Measurements from ENCODE around the gene CYS1.

GRCh38 chr2:10045561-10046355 lies 34.5 kb downstream of the CYS1 start:
- no peak for TF ChIP-seq JUN (CRISPR knock-in tag; IDR thresholded peaks at IDR 0.05)
- no peak for TF ChIP-seq TP53 (CRISPR knock-in tag; IDR thresholded peaks at IDR 0.05)
- TF ChIP-seq CTCF (IDR thresholded peaks at IDR 0.05) = no peak
- TF ChIP-seq HMGXB4 (CRISPR knock-in tag; IDR thresholded peaks at IDR 0.05) = no peak
- TF ChIP-seq E2F5 (CRISPR knock-in tag; IDR thresholded peaks at IDR 0.05) = no peak
- TF ChIP-seq KAT7 (CRISPR knock-in tag; IDR thresholded peaks at IDR 0.05; ENCODE audit: borderline replicate concordance) = no peak
- TF ChIP-seq CREB1 (CRISPR knock-in tag; IDR thresholded peaks at IDR 0.05) = no peak
- no peak for TF ChIP-seq ATF2 (CRISPR knock-in tag; IDR thresholded peaks at IDR 0.05; ENCODE audit: borderline replicate concordance, low read depth)
- TF ChIP-seq ESRRA (CRISPR knock-in tag; IDR thresholded peaks at IDR 0.05; ENCODE audit: borderline replicate concordance) = no peak
- no peak for TF ChIP-seq USF1 (CRISPR knock-in tag; IDR thresholded peaks at IDR 0.05)
- TF ChIP-seq ATF3 (CRISPR knock-in tag; conservative IDR thresholded peaks at IDR 0.05) = no peak
- no peak for TF ChIP-seq ATF1 (CRISPR knock-in tag; IDR thresholded peaks at IDR 0.05)
- TF ChIP-seq SMAD3 (CRISPR knock-in tag; IDR thresholded peaks at IDR 0.05; ENCODE audit: borderline replicate concordance) = no peak
